H1 (cell line): Measurements from ENCODE around the gene RIMBP2. TPM values are rescaled to one million over a fixed set of nuclear protein-coding genes. Genes with fewer than 3 reads are reported as not detected.

Experiments used
- CTCF ChIA-PET: fragments of 300-600 bp; sonication (Branson Sonifier 250); formaldehyde crosslinking; loops from one replicate; lab custom pipeline; 2021; ENCODE audit not compliant: partially characterized antibody; lab: Charles Lee
- POLR2A ChIA-PET: fragments of 300-600 bp; sonication (Branson Sonifier 250); formaldehyde crosslinking; loops from one replicate; lab custom pipeline; 2021; ENCODE audit warnings: inconsistent platforms; ENCODE audit not compliant: partially characterized antibody; lab: Charles Lee
- DNase-seq, 2 experiments: peaks; one replicate each; pipeline versions ENCODE4 v3.0.0 to v3.0.0-alpha.2; 2010 to 2022; ENCODE audit warnings: low spot score in 2 of 2, low read depth in 1 of 2, mixed read lengths in 1 of 2
- FAIRE-seq: peaks from 2 replicates; lab custom pipeline; 2011; peaks lifted over from hg19 to GRCh38; lab: Jason Lieb, UNC
- H2AFZ ChIP-seq: 2 replicates; pipeline ENCODE4 v1.8.1; 2012; ENCODE audit warnings: low read length, inconsistent platforms
- H2AK5ac ChIP-seq: 2 replicates; pipeline ENCODE4 v1.6.1; 2013; ENCODE audit warnings: low read depth, low read length
- H2BK120ac ChIP-seq: replicated peaks from 2 replicates; pipeline ENCODE3; 2013; ENCODE audit warnings: low read depth, low read length, inconsistent platforms
- H2BK12ac ChIP-seq: 2 replicates; pipeline ENCODE4 v1.6.1; 2013; ENCODE audit warnings: low read depth, low read length
- H2BK15ac ChIP-seq: 2 replicates; pipeline ENCODE4 v1.6.1; 2013; ENCODE audit warnings: low read length
- H2BK20ac ChIP-seq: 2 replicates; pipeline ENCODE4 v1.6.1; 2013; ENCODE audit warnings: low read length
- H2BK5ac ChIP-seq: 2 replicates; pipeline ENCODE4 v1.6.1; 2013; ENCODE audit warnings: low read depth, low read length
- H3K14ac ChIP-seq: 2 replicates; pipeline ENCODE4 v1.6.1; 2013; ENCODE audit warnings: inconsistent platforms; ENCODE audit not compliant: insufficient read length
- H3K18ac ChIP-seq: 2 replicates; pipeline ENCODE4 v1.6.1; 2013; ENCODE audit warnings: low read length; ENCODE audit errors: extremely low read depth
- H3K23ac ChIP-seq: 2 replicates; pipeline ENCODE4 v1.6.1; 2013; ENCODE audit warnings: inconsistent platforms; ENCODE audit not compliant: insufficient read length
- H3K23me2 ChIP-seq: 2 replicates; pipeline ENCODE4 v1.6.1; 2013; ENCODE audit warnings: low read depth, low read length
- H3K27ac ChIP-seq: 2 replicates; pipeline ENCODE4 v1.6.1; 2011; ENCODE audit warnings: low read depth, low read length, inconsistent platforms
- H3K27me3 ChIP-seq, 4 experiments: replicated peaks in 1 of 4; 1 replicate in 1 of 4; 2 replicates in 3 of 4; pipeline versions ENCODE4 v1.6.1 to v1.8.1; 2011 to 2013; ENCODE audit warnings: low read length in 3 of 4, mild to moderate bottlenecking in 3 of 4, inconsistent platforms in 2 of 4, mixed read lengths in 2 of 4, moderate library complexity in 1 of 4; ENCODE audit not compliant: control insufficient read depth in 3 of 4, insufficient read depth in 3 of 4; ENCODE audit errors: extremely low read depth in 1 of 4
- H3K36me3 ChIP-seq, 4 experiments: 2 replicates each; pipeline versions ENCODE4 v1.6.1 to v1.8.1; 2011 to 2013; ENCODE audit warnings: mild to moderate bottlenecking in 4 of 4, low read length in 3 of 4, moderate library complexity in 2 of 4, control low read depth in 1 of 4, inconsistent platforms in 1 of 4; ENCODE audit not compliant: insufficient read depth in 4 of 4, control insufficient read depth in 2 of 4
- H3K4ac ChIP-seq: replicated peaks from 2 replicates; pipeline ENCODE3; 2013; ENCODE audit warnings: low read length, low read depth, mixed read lengths, inconsistent platforms; ENCODE audit not compliant: insufficient read length
- H3K4me1 ChIP-seq, 4 experiments: replicated peaks in 1 of 4; 1 replicate in 1 of 4; 2 replicates in 3 of 4; pipeline versions ENCODE4 v1.6.1 to v1.8.1; 2011 to 2013; ENCODE audit warnings: low read length in 3 of 4, inconsistent platforms in 2 of 4, mixed read lengths in 1 of 4; ENCODE audit not compliant: insufficient read depth in 4 of 4, control insufficient read depth in 3 of 4
- H3K4me2 ChIP-seq, 2 experiments: 2 replicates each; pipeline versions ENCODE4 v1.6.1 to v1.8.1; 2011 to 2013; ENCODE audit warnings: low read depth in 2 of 2, low read length in 2 of 2, control low read depth in 1 of 2, inconsistent platforms in 1 of 2, mild to moderate bottlenecking in 1 of 2; ENCODE audit not compliant: insufficient read depth in 1 of 2
- H3K4me3 ChIP-seq, 4 experiments: fragments of 200-600, 300-600 bp in 1 of 4; sonication (generic), shearing (Covaris generic), sonication (Bioruptor Twin) in 1 of 4; 2 replicates each; pipeline versions ENCODE4 v1.5.1 to v1.8.1; 2011 to 2016; ENCODE audit warnings: low read length in 4 of 4, low read depth in 3 of 4, control low read depth in 2 of 4, inconsistent platforms in 2 of 4, mild to moderate bottlenecking in 2 of 4, mixed read lengths in 1 of 4, moderate library complexity in 1 of 4; ENCODE audit not compliant: insufficient read depth in 2 of 4; ENCODE audit errors: extremely low read depth in 1 of 4
- H3K56ac ChIP-seq: replicated peaks from 2 replicates; pipeline ENCODE3; 2013; ENCODE audit warnings: low read depth, mild to moderate bottlenecking, mixed read lengths, low read length, inconsistent platforms; ENCODE audit not compliant: insufficient read length
- H3K79me1 ChIP-seq: 2 replicates; pipeline ENCODE4 v1.6.1; 2013; ENCODE audit warnings: low read depth, low read length, control low read depth
- H3K79me2 ChIP-seq, 2 experiments: 2 replicates each; pipeline versions ENCODE4 v1.6.1 to v1.8.1; 2012 to 2013; ENCODE audit warnings: low read length in 2 of 2, mild to moderate bottlenecking in 2 of 2, inconsistent platforms in 1 of 2; ENCODE audit not compliant: insufficient read depth in 2 of 2, control insufficient read depth in 1 of 2
- H3K9ac ChIP-seq, 4 experiments: replicated peaks in 1 of 4; 1 replicate in 1 of 4; 2 replicates in 3 of 4; pipeline versions ENCODE4 v1.6.1 to v1.8.1; 2011 to 2013; ENCODE audit warnings: low read depth in 3 of 4, low read length in 3 of 4, control low read depth in 2 of 4, mild to moderate bottlenecking in 2 of 4, moderate library complexity in 2 of 4, inconsistent platforms in 1 of 4; ENCODE audit errors: extremely low read depth in 1 of 4
- H3K9me3 ChIP-seq, 2 experiments: 2 replicates each; pipeline versions ENCODE4 v1.6.1 to v1.8.1; 2012 to 2013; ENCODE audit warnings: mild to moderate bottlenecking in 2 of 2, moderate library complexity in 2 of 2, control low read depth in 1 of 2, inconsistent platforms in 1 of 2, low read depth in 1 of 2, low read length in 1 of 2, mixed read lengths in 1 of 2; ENCODE audit not compliant: insufficient read depth in 2 of 2
- H4K20me1 ChIP-seq, 2 experiments: replicated peaks in 1 of 2; 2 replicates each; pipeline versions ENCODE3 to v1.8.1; 2011 to 2013; ENCODE audit warnings: inconsistent platforms in 2 of 2, low read length in 2 of 2, mild to moderate bottlenecking in 1 of 2; ENCODE audit not compliant: insufficient read depth in 2 of 2, control insufficient read depth in 1 of 2
- H4K5ac ChIP-seq: 2 replicates; pipeline ENCODE4 v1.6.1; 2013; ENCODE audit warnings: low read length, low read depth, mixed read lengths, inconsistent platforms; ENCODE audit not compliant: insufficient read length
- H4K8ac ChIP-seq: 2 replicates; pipeline ENCODE4 v1.8.0; 2013; ENCODE audit warnings: mild to moderate bottlenecking, moderate library complexity, low read length, inconsistent platforms; ENCODE audit not compliant: insufficient read depth; ENCODE audit errors: extremely low read depth
- H4K91ac ChIP-seq: replicated peaks from 2 replicates; pipeline ENCODE3; 2013; ENCODE audit warnings: low read length, mixed read lengths, inconsistent platforms; ENCODE audit not compliant: insufficient read length
- ATF2 ChIP-seq: IDR thresholded peaks from 2 replicates; pipeline ENCODE4 v1.6.1; 2012; ENCODE audit warnings: low read length, inconsistent platforms
- BCL11A ChIP-seq, 2 experiments: IDR thresholded peaks; one replicate each; pipeline ENCODE4 v1.6.1; 2011; ENCODE audit warnings: low read depth in 2 of 2, low read length in 2 of 2, mild to moderate bottlenecking in 2 of 2
- CEBPB ChIP-seq: IDR thresholded peaks from 2 replicates; pipeline ENCODE4 v1.6.1; 2012; ENCODE audit warnings: low read depth, low read length
- CHD2 ChIP-seq: IDR thresholded peaks from 2 replicates; pipeline ENCODE4 v1.6.1; 2012; ENCODE audit warnings: low read length, improper control_type of control experiment
- POLR2AphosphoS5 ChIP-seq: IDR thresholded peaks from 2 replicates; pipeline ENCODE4 v1.6.1; 2011; ENCODE audit warnings: low read depth, low read length
- SP4 ChIP-seq: IDR thresholded peaks from 2 replicates; pipeline ENCODE4 v1.6.1; 2012; ENCODE audit warnings: low read length, inconsistent platforms
- TAF7 ChIP-seq: optimal IDR thresholded peaks from 2 replicates; pipeline ENCODE3; 2011; ENCODE audit warnings: low read depth, mild to moderate bottlenecking, inconsistent platforms, low read length, moderate library complexity, borderline replicate concordance
- TBP ChIP-seq: IDR thresholded peaks from 2 replicates; pipeline ENCODE4 v1.6.1; 2011; ENCODE audit warnings: low read depth, low read length, improper control_type of control experiment
- TCF12 ChIP-seq: IDR thresholded peaks from 2 replicates; pipeline ENCODE4 v1.6.1; 2011; ENCODE audit warnings: low read depth, mild to moderate bottlenecking, low read length
- USF2 ChIP-seq: IDR thresholded peaks from 2 replicates; pipeline ENCODE4 v1.6.1; 2011; ENCODE audit warnings: low read length, improper control_type of control experiment
- WGBS, 2 experiments: shearing (Covaris generic) in 1 of 2; methylation state at CpG; one replicate each; pipeline versions ENCODE4 v1.1.6 to v1.1.7; 2013 to 2015; ENCODE audit warnings: low lambda C conversion rate in 2 of 2, mixed read lengths in 2 of 2, inconsistent platforms in 1 of 2, low coverage in 1 of 2, missing lambda C conversion rate in 1 of 2; ENCODE audit not compliant: insufficient replicate concordance in 2 of 2, insufficient coverage in 1 of 2, insufficient read length in 1 of 2; ENCODE audit errors: extremely low coverage in 1 of 2, missing lambda C conversion rate in 1 of 2; 5-methylcytosine and 5-hydroxymethylcytosine counted together
- polyA plus RNA-seq, 7 experiments: library from polyadenylated mRNA; depleted of rRNA in 3 of 7; stranded (reverse) in 5 of 7; unstranded in 2 of 7; fragments of >200 nt in 5 of 7; fragments of 200-250 nt in 2 of 7; gene quantifications; 1 replicate in 5 of 7; 2 replicates in 1 of 7; 4 replicates in 1 of 7; pipeline versions ENCODE4 v1.2.1 to v1.2.3, GENCODE V29; 2011 to 2013; ENCODE audit warnings: missing spikeins in 2 of 7, mixed read lengths in 2 of 7
- total RNA-seq: library from RNA; stranded (reverse); fragmentation: NEBNext Ultra II Directional; extraction: Animal tissue kit (Norgen Biotek cat#: 25700); gene quantifications from 2 replicates; pipeline ENCODE4 v1.2.1, GENCODE V29; 2021

RIMBP2 gene
- total and polyA plus RNA-seq, 2 of the 8 experiments (the other 6 are each of a cell fraction or from before 2014, with no cell fraction given), result 0.18 to 0.65 TPM

GRCh38 chr12:130462558-130463274 lies 253.4 kb downstream of the RIMBP2 start:
- TF ChIP-seq USF2, result no peak
- TF ChIP-seq POLR2AphosphoS5, result no peak
- no peak for TF ChIP-seq TAF7
- TF ChIP-seq SP4, result no peak
- TF ChIP-seq TCF12, result no peak
- TF ChIP-seq ATF2, result no peak
- no peak for TF ChIP-seq CHD2
- TF ChIP-seq BCL11A (IDR thresholded peaks at IDR 0.05; ENCODE audit: low read depth in 2 of 2, low read length in 2 of 2), result no peak
- TF ChIP-seq CEBPB, result no peak
- no peak for TF ChIP-seq TBP
- Histone ChIP-seq H3K9me3 (no peaks in the 10 kb centered on the region), H3K14ac (no peak overlapping the region), H2BK120ac (no peak overlapping the region), H2AK5ac (no peak overlapping the region), H3K4me3 (no peak overlapping the region), H3K18ac (no peak overlapping the region), H3K9ac (no peak overlapping the region), H2BK15ac (no peak overlapping the region), H3K36me3 (no peaks in the 10 kb centered on the region), H3K27me3 (no peaks in the 10 kb centered on the region), H4K8ac (peak overlapping the region; percentile 45), H2BK12ac (no peak overlapping the region), H4K20me1 (no peaks in the 10 kb centered on the region), H3K4me1 (peaks cover 0 to 6% (median 0%) of the 10 kb centered on the region in 4 experiments; a peak in 1 of 7 replicates), H3K79me2 (no peaks in the 10 kb centered on the region), H3K23me2 (no peaks in the 10 kb centered on the region), H2AFZ (no peak overlapping the region), H3K4me2 (no peak overlapping the region), H3K23ac (no peak overlapping the region), H3K56ac (no peak overlapping the region), H3K79me1 (no peaks in the 10 kb centered on the region), H3K4ac (no peak overlapping the region), H4K5ac (no peak overlapping the region), H2BK20ac (no peak overlapping the region), H3K27ac (no peak overlapping the region), H2BK5ac (0 out of 2 replicates have a peak overlapping the region, but pooled peaks have one; percentile 16), H4K91ac (no peak overlapping the region)
- no peak for FAIRE-seq
- ChIA-PET POLR2A (interaction anchor here (0.6 kb wide), 1 partner anchor 8 kb away, joined by 3 read pairs; no protein-coding TSS in a partner anchor), CTCF (interaction anchor here (1.2 to 1.4 kb wide), 2 partner anchors 285 to 448 kb away, joined by 3 to 4 read pairs; no protein-coding TSS in a partner anchor)
- 90% methylated on average over 21 of the region's 21 CpGs; no CpG with 5 or more reads in 1 of the 2 experiments for WGBS, 2 experiments
- no peak for DNase-seq
